HG02884 (cell line): Measurements from ENCODE around the gene SPATA6L.

Experiments used
- ATAC-seq: cut with Tn5 transposase; IDR thresholded peaks from one replicate; pipeline ENCODE4 v1.9.1; 2021; ENCODE audit warnings: mild to moderate bottlenecking, moderate library complexity; ENCODE audit not compliant: unreplicated experiment

The SPATA6L gene

DNA sequence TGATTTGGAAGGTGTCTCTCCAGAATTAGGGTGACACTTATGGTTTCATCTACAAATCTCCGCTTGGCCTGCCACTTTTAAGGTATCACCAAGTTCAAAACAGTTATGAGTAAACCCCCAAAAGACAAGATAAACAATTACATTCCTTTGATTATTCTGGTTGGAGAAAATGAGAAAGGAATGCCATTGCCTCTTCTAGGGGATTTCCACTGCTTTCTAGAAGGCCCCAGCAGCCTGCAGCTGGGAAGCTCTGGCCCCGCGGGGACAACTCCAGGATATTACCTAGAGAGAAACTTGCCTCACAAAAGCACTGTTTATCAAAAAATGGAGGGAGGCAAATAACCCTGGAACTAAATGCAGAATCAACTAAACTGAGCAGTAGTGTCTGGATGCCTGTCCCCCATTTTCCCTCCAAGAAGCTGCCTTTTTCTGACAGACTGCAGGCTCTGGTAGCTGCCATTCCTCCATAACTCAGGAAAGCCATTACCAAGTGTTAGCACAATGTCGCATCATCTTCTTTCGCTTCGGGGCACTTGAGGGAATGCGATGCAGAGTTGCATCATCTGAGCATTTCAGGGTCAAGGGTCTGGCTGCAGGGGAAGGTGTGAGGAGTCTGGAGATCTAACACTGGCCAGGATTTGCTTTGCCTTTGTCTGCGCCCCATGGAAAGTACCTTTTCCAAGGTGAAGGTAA lies 75.7 kb downstream of the SPATA6L start:
- no peak for ATAC-seq

DNA sequence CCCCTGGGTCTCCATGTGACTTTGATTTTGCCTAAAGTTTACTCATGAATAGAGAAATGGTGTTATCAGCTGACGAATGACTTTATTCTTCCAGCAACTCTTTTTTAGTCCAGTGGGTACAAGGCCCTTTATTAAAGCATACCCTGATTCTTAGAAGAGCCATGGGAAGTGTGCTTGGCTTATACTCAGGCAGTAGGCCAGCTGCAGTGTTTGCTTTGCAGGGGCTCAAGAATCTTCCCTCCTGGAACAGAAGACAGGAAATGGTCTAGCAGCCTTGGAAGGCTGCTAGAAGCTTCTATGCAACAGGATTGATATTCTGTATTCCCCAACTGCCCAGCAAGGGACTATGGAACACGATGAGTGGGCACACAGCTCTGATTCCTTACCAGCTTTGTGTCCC lies 77.6 kb downstream of the SPATA6L start:
- ATAC-seq: no peak

DNA sequence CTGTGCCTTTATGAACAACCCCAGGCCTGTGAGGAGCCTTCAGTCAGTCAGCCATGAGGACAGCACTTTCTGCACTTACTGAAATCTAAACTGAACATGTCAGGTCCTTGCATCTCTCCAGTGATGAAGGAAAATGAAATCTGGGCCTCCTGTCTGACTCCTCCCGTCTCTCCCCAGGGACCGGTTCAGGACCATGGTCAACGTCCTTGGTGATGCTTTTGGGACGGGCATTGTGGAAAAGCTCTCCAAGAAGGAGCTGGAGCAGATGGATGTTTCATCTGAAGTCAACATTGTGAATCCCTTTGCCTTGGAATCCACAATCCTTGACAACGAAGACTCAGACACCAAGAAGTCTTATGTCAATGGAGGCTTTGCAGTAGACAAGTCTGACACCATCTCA lies 81.1 kb downstream of the SPATA6L start:
- ATAC-seq: no peak

DNA sequence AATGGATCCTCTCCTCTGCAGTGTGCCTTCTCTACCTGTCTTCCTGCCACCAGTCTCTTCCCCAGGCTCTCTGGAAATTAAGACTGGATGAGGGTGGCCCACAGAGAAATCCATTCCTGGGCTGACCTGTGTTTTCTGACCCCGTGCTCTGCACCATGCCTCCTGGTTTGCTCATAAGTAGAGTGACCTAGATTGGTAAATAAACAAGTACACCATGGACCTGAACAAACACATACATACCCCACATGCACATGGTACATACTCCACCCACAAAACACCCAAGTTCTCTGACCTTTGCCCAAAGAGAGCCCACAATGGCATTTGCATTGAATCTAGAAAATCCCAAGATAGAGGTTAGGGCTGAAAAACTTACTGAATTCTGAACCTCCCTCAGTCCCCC lies 81.6 kb downstream of the SPATA6L start:
- no peak for ATAC-seq

DNA sequence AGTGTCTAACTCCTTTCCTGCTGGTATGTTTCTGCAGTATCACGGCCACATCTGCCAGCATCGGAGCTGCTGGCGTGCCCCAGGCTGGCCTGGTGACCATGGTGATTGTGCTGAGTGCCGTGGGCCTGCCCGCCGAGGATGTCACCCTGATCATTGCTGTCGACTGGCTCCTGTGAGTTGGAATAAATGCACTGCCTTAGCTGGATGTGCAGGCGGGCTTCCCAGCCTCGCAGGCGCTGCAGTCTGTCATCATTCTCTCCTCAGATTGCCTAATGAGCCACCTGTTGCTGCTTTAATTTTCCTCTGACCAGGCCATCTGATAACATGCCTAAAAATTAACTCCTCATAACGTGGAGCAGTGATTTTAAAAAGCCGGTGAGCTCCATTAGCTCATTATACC lies 83.3 kb downstream of the SPATA6L start:
- no peak for ATAC-seq

DNA sequence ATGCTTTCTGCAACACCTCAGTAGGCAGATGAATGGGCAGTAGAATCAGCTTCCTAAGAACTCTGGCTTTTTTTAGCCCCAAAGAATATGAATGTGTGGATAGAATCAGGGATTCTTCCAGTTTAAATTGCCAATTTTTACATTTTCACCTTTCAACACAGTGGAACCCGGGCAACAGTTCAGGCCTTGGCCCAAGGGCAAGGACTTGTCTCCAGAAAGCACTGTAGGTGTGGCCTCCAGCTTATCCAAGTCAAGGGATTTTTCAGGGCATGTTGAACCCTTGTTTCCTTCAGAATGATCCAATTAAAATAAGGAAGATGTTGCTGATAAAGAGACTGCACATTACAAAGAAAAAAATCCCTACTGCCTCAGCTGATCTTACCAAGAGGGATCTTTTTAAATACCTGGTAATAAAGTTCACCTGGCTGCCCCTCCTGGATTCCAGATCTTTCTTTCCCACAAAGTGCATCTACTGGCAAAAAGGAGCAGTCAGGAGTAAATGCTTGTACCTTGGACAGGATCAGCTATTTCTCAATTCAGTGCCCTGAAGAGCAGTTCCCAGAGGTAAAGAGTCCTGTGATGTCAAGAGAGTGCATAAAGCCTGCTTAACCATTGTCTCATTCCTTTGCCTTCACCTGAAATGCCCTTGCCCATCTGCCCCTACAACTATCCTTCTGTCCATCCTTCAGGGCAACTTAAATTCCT lies 84.3 kb downstream of the SPATA6L start:
- no peak for ATAC-seq

DNA sequence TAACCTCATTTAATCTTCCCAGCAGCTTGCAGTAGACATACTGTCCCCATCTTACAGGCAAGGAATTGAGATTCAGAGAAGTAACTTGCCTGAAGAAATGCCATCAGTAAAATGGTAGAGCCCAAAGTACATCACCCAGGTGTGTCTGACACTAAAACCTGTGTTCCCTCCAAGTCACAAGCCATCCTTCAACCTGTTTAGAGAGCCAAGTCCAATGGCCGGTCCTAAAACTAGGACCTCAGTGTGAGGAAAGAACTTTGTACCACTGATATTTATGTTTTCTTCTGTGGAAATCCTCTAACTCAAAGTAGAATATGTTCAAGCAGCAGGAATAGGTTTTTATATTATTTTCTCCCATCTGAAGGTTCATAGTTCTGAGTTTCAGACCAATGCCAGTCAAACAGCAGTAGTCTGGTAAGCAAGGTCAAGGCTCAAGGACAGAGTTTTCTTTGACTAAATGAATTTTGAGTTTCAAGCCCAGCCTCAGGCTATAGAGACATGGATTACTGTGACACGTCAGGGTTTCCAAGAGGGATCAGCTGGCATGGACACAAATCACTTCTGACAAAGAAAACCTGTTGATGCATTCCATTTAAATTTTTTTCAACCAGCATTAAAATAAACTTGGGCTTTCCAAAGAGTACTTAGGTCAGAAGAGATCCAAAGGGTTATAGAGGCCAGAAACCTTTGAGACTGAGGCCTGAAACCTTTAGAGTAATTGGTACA lies 85.1 kb downstream of the SPATA6L start:
- no peak for ATAC-seq

DNA sequence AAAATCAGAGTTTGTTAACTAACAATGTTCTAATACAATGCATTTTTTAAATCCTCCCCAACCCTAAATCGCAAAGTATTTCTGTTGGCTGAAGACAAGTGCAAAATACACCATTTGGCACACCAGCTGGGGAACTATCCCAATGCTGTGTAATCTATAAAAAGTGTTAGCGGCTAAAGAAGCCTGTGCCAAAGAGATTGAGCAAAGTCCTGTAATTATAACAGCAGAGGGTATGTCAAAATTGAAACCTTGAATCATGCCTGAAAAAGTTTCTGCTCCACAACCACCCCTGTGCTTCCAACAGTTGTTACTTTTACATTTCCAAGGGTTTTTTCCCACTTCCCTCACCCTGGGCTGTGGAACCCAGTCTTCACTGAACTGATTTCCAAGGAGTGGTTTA lies 87.3 kb downstream of the SPATA6L start:
- no peak for ATAC-seq

DNA sequence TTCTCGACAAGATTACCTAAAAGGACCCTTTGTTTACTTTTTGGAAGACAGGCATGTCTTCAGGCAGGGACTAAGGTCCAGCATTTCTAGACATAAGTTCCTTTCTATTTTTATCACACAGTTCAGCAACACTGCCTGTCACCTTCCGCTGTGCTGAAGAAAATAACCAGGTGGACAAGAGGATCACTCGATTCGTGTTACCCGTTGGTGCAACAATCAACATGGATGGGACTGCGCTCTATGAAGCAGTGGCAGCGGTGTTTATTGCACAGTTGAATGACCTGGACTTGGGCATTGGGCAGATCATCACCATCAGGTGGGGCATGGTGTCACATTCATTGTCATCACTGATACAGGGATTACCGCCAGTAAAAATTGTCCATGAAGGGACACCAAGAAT lies 89.8 kb downstream of the SPATA6L start:
- no peak for ATAC-seq

DNA sequence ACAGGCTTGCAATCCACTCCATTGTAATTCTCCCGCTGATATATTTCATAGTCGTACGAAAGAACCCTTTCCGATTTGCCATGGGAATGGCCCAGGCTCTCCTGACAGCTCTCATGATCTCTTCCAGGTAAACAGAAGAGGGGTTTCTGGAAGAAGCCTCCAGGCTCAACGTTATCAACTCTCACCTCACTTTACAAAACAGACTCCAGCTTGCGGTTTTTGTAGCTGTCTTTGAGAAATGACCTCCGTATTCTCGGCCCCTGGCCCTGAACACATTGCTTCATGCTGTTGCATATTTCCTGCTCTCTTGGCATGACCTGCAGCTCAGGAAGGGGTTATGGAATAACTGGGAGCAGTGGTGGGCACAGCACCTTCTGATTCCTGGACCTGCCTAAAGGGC lies 90.3 kb downstream of the SPATA6L start:
- no peak for ATAC-seq

DNA sequence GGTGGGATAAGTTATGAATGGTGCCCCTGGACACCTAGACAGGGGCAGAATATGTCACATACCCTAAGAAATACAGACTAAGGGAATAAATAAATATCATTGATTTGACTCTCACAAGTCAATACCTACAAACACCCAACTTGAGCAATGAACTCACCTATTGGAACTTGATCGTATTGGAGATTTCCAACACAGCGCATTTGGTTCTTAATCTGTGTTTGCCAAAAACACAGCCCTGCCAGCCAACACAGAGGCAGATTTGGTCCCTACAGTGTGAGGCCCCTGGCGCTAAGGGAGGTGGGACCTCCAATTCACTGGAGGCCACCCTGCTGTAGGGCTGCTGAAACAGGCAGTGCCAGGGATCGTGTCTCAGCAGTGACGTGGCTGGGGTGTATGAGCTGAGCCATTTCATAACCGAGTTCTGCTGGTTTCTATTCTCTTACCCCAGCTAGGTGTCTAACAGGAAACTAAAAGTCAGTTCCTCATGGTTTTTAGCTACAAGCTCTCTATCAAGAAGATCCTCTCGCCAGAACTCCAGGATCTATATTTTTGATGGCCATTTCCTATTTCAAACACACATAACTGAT lies 91.5 kb downstream of the SPATA6L start:
- ATAC-seq: peak; percentile 79

DNA sequence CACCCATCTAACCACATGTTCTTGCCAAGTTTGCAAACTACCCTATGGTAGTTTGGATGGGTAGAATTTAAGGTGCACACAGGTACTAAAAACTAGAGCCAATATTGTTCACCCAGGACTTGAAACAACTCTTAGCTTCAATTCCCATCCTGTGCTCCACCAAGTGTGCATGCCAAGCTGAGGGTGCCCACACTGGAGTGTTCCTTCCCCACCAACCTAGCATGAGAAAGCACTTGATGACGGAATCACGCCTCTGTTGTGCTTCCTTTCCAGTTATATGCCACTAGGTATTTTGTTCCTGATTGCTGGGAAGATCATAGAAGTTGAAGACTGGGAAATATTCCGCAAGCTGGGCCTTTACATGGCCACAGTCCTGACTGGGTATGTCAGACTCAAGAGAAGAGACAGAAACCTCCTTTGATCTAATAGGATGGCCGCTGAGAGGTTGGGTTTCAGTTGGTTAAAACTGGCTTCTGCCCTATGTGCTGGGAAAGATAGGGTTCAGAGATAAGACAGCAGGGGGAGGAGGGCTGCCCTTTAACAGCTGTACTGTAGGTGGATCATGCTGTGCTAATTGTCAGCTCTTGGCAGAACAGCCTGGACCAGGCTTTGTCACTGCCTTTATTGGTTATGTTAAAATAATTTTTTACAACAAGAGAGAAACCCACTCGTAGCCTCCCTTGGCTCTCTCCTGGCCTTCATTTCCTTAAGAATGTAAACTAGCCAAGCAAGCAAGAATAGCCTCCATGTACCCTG lies 92.5 kb downstream of the SPATA6L start:
- ATAC-seq: no peak

DNA sequence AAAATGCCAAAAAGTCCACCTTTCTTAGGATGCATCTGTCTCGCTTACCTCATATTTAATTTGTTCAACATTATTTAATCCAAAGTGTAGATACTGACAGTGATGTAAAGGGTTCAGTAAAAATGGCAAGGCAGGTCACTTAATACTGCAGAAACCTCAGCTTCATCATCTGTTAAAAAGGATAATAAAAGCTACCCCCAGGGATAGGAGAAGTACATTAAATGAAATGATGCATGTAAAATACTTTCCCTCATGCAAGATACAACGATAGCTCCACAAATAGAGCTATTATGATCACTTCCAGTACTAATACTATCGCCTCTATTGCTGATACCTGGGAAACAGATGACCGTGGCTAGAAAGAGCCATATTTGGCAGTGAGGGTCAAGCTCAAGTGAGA lies 93.1 kb downstream of the SPATA6L start:
- ATAC-seq: no peak

DNA sequence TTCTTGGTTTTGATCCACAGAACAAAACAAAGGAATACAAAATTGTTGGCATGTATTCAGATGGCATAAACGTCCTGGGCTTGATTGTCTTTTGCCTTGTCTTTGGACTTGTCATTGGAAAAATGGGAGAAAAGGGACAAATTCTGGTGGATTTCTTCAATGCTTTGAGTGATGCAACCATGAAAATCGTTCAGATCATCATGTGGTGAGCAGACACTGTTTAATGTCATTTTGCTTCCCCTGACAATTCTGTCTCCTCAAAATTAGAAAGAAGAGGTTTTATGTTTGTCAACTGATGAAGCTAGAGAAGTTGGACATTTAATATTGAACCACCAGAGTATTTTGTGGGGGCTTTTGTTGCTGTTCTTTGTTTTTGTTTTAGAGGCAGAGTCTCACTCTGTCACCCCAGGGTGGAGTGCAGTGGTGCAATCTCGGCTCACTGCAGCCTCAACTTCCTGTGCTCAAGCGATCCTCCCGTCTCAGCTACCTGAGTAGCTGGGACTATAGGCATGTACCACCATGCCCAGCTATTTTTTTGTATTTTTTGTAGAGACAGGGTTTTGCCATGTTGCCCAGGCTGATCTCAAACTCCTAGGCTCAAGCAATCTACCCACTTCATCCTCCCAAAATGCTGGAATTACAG lies 94.0 kb downstream of the SPATA6L start:
- ATAC-seq: no peak

DNA sequence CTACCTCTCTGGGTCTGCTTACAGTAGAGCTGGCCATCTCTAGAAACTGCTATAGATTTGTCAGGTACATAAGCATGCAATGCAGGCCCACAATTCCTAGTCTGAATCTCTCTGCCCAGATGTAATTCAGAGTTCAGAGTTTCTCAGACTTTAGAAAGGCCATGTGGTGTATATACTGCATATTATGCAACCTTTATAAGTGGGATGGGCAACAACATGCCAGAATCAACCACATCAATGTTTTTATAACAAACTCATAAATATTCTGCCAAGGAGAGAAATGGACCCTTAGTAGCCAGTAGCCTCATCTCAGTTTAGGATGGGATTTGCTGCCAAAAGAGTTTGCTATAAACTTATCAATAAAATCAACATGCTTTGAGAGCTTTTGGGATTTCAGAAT lies 97.2 kb downstream of the SPATA6L start:
- ATAC-seq: no peak

DNA sequence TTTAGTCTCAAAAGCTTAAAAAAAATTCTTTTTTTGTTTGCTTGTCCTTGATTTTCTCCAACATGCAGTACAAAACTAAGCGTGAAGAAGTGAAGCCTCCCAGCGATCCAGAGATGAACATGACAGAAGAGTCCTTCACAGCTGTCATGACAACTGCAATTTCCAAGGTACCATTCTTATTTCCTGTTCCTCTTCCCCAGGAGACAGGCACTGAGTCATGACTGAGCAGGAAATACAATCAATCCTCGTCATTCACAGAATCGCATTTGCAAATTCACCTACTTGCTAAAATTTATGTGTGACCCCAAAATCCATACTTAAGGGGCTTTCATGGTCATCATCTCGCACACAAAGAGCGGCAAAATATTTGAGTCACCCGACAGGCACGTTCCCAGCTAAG lies 98.7 kb downstream of the SPATA6L start:
- no peak for ATAC-seq

DNA sequence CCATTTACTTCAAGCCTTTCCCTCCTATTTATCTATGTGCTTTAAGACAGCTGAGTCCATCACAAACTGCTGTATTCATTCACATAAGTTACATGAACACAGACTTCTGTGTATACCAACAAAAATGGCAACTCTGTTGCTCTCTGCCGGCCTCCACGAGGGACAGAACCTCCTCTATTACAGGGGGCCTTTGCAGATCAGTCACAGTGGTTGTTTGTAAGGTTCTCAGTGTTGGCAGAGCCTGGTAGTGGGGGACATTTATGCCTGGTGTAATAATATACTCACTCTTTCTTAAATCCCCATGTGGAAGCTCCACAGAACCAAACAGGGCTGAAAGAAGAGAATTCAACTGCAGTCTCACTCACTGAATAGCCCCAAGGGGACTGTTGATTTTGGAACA lies 99.5 kb downstream of the SPATA6L start:
- ATAC-seq: no peak

DNA sequence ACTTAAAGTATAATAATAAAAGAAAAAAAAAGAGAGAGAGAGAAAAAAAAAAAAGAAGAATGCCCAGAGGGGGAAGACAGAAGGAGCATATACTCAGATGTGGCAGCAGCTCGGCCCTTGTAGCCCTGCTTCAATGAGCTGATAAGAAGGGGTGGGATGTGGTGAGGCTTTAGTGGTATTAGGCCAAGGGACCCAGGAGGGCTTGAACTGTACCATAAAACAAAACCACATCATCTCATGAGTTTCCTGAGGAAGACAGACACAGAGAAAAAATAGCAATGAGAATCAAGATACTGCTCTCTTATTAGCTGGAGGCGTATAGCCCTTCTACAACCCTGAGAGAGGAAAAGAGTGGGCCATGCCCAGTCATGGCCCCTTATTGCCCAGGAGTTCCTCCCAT lies 103.2 kb downstream of the SPATA6L start:
- no peak for ATAC-seq

DNA sequence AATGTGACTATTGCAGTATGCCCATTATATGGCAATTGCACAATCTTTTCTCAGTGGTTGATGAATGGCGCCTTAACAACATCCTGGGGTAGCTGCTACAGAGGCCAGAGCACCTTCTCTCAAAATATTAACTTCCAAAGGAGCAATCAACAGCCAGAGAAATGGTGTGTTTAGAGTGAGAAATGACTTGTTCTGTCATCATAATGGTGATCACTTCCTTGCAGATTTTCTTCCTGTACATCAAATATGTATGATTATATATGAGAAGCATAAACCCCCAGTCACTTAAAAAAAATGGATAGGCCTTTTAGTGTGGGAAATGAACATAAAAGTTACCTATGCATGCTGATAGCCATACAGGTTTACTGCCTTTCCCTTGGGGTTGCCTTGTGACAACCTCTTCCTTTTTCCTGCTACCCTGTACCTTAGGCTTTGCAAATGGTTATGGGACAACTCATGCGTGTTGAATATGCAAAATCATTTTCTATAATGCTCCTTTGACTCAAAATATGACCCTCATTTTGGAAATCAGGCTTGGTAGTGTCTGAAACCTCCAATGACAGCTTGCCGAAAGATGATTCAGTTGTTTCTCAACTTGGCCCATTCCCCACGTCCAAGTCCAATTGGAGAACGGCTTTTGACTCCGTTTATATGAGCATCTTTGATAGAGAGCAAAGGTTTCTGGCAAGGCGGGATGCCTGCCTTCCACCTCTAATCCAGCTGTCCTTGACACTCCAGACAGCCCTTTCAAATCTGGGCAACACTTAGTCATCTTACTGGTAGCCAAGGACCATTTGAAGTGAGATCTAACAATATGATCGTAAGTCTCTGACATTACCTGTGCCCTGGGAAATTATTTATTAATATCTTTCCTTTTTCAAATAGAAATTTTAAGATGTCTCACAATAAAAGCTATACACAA lies 106.8 kb downstream of the SPATA6L start:
- ATAC-seq: peak; percentile 87
